ENCODE measurements around the gene RPL13. TPM values are rescaled to one million over a fixed set of nuclear protein-coding genes. Genes with fewer than 3 reads are reported as not detected.

Gene RPL13
- total RNA-seq, 1 experiment from 2014 or later = 2,157 TPM

- H2BK20ac ChIP-seq (ENCODE audit: low read depth, low read length, poor library complexity, severe bottlenecking) = no peak overlapping the region
- H2BK5ac ChIP-seq (ENCODE audit: insufficient read length, low read length) = no peak overlapping the region
- H3K36me3 Mint-ChIP-seq (ENCODE audit: insufficient read depth in 1 of 3, low read depth in 3 of 3) = peaks cover 3 to 6% (median 4%) of the 10 kb centered on the region in 3 experiments; a peak in 6 of 7 replicates
- H2AFZ ChIP-seq (ENCODE audit: low read length) = no peak overlapping the region
- H3K56ac ChIP-seq (ENCODE audit: insufficient read length, low read depth, low read length) = no peak overlapping the region
- no peak overlapping the region for H3K9ac ChIP-seq (ENCODE audit: extremely low read depth, insufficient read length, low read length)
- no peak overlapping the region for H3K27ac ChIP-seq (ENCODE audit: insufficient read length, low read depth, low read length)
- H3K27me3 Mint-ChIP-seq (ENCODE audit: low read depth) = peaks cover 8% of the 10 kb centered on the region
- H3K4ac ChIP-seq (ENCODE audit: low read depth, low read length) = no peak overlapping the region
- no peak overlapping the region for H3K14ac ChIP-seq (ENCODE audit: insufficient read depth, low read length)
- TF ChIP-seq CTCF (conservative IDR thresholded peaks at IDR 0.05) = no peak
- H3K79me2 ChIP-seq (ENCODE audit: insufficient read depth, low read length) = no peaks in the 10 kb centered on the region
- H3K27ac Mint-ChIP-seq = no peak overlapping the region
- H3K4me1 Mint-ChIP-seq = no peaks in the 10 kb centered on the region
- no peak overlapping the region for H3K18ac ChIP-seq (ENCODE audit: insufficient read length, low read depth, low read length)
- no peaks in the 10 kb centered on the region for H3K27me3 ChIP-seq (ENCODE audit: insufficient read depth, low read length)
- H3K4me1 ChIP-seq (ENCODE audit: insufficient read depth, low read length) = no peaks in the 10 kb centered on the region
- no peaks in the 10 kb centered on the region for H4K20me1 ChIP-seq (ENCODE audit: control insufficient read depth, insufficient read depth, insufficient read length)
- no peak overlapping the region for H2BK15ac ChIP-seq (ENCODE audit: low read depth, low read length)
- no peaks in the 10 kb centered on the region for H3K23me2 ChIP-seq (ENCODE audit: insufficient read length, low read depth, low read length, poor library complexity, severe bottlenecking)
- no peak overlapping the region for H2BK12ac ChIP-seq (ENCODE audit: insufficient read length, low read depth, low read length)
- no peak overlapping the region for H4K5ac ChIP-seq (ENCODE audit: insufficient read length, low read depth, low read length)
- no peaks in the 10 kb centered on the region for H3K9me3 ChIP-seq (ENCODE audit: control insufficient read depth, low read depth, low read length)
- DNase-seq = no peak
- H3T11ph ChIP-seq (ENCODE audit: low read length) = no peak overlapping the region
- H3K4me2 ChIP-seq (ENCODE audit: insufficient read depth, insufficient read length, low read length) = no peak overlapping the region
- no peak overlapping the region for H3K4me3 Mint-ChIP-seq
- peaks cover 3 to 5% of the 10 kb centered on the region in 2 experiments; a peak in 4 of 5 replicates for H3K9me3 Mint-ChIP-seq
- no peak overlapping the region for H2BK120ac ChIP-seq (ENCODE audit: low read depth, low read length, poor library complexity, severe bottlenecking)
- no peak overlapping the region for H3K23ac ChIP-seq (ENCODE audit: insufficient read length, low read depth, low read length)
- no CpG with 5 or more reads among the region's 36 CpGs for WGBS (ENCODE audit: extremely low coverage, insufficient read length, low lambda C conversion rate)
- H3K79me1 ChIP-seq (ENCODE audit: insufficient read depth, low read depth, low read length, poor library complexity, severe bottlenecking) = no peaks in the 10 kb centered on the region
- no peak overlapping the region for H4K8ac ChIP-seq (replicated peaks; ENCODE audit: insufficient read length, low read depth, low read length)
- no peak overlapping the region for H4K91ac ChIP-seq (ENCODE audit: insufficient read length, low read depth, low read length)
- H2AK5ac ChIP-seq (ENCODE audit: insufficient read length, low read length) = no peak overlapping the region
Measured at GRCh38 chr16:89583197-89583894, 22.9 kb downstream of the RPL13 start.
